GM23338 (cell line): Measurements from ENCODE around the gene FAT1. TPM values are rescaled to one million over a fixed set of nuclear protein-coding genes. Genes with fewer than 3 reads are reported as not detected.

Experiments used
- CTCF ChIP-seq, 2 experiments: fragments of 200-600 bp in 1 of 2; sonication (generic) in 1 of 2; conservative IDR thresholded peaks; 2 replicates each; pipeline versions ENCODE4 v1.5.1 to v1.6.1; 2016 to 2017; ENCODE audit warnings: antibody characterized with exemption in 2 of 2, low read depth in 2 of 2, mild to moderate bottlenecking in 2 of 2, moderate library complexity in 1 of 2
- ETS1 ChIP-seq: IDR thresholded peaks from 2 replicates; pipeline ENCODE4 v1.6.1; 2016; ENCODE audit warnings: antibody characterized with exemption
- EZH2 ChIP-seq: fragments of 200-600 bp; sonication (generic); IDR thresholded peaks from one replicate; pipeline ENCODE4 v1.8.0; 2017; ENCODE audit warnings: antibody characterized with exemption, mild to moderate bottlenecking, low read depth; ENCODE audit not compliant: unreplicated experiment
- EZH2phosphoT487 ChIP-seq: fragments of 200-600 bp; sonication (generic); IDR thresholded peaks from one replicate; pipeline ENCODE4 v1.8.1; 2018; ENCODE audit warnings: antibody characterized with exemption; ENCODE audit not compliant: unreplicated experiment
- JUNB ChIP-seq: IDR thresholded peaks from one replicate; pipeline ENCODE4 v1.6.1; 2016; ENCODE audit warnings: antibody characterized with exemption; ENCODE audit not compliant: unreplicated experiment
- NANOG ChIP-seq: IDR thresholded peaks from 2 replicates; pipeline ENCODE4 v1.6.1; 2016; ENCODE audit warnings: antibody characterized with exemption, borderline replicate concordance
- POLR2AphosphoS5 ChIP-seq: IDR thresholded peaks from 2 replicates; pipeline ENCODE4 v1.6.1; 2016; ENCODE audit warnings: antibody characterized with exemption, low read depth
- STAT1 ChIP-seq: IDR thresholded peaks from one replicate; pipeline ENCODE4 v1.6.1; 2016; ENCODE audit warnings: antibody characterized with exemption; ENCODE audit not compliant: unreplicated experiment
- ZNF331 ChIP-seq: fragments of 250-450 bp; sonication (Bioruptor Pico); IDR thresholded peaks from 2 replicates; pipeline ENCODE4 v1.5.0; 2020; ENCODE audit warnings: low read depth, mild to moderate bottlenecking, moderate library complexity
- polyA plus RNA-seq: library from polyadenylated mRNA; unstranded; fragments of >200 nt; fragmentation: Nextera tagmentation; extraction: Ambion mirVana; gene quantifications from 2 replicates; pipeline ENCODE4 v1.2.1, GENCODE V29; 2016
- total RNA-seq: library from RNA; depleted of rRNA; stranded (reverse); fragments of >200 nt; shearing (Covaris generic); gene quantifications from 2 replicates; pipeline ENCODE4 v1.2.3, GENCODE V29; 2014
- TF ChIP-seq, protein P1 (sequence below): fragments of 250-450 bp; sonication (Bioruptor Pico); IDR thresholded peaks from 2 replicates; pipeline ENCODE4 v1.5.0; 2020; ENCODE audit warnings: mild to moderate bottlenecking, moderate library complexity

FAT1 gene
- total and polyA plus RNA-seq, 2 experiments from 2014 or later, result 37.6 to 137 TPM

DNA sequence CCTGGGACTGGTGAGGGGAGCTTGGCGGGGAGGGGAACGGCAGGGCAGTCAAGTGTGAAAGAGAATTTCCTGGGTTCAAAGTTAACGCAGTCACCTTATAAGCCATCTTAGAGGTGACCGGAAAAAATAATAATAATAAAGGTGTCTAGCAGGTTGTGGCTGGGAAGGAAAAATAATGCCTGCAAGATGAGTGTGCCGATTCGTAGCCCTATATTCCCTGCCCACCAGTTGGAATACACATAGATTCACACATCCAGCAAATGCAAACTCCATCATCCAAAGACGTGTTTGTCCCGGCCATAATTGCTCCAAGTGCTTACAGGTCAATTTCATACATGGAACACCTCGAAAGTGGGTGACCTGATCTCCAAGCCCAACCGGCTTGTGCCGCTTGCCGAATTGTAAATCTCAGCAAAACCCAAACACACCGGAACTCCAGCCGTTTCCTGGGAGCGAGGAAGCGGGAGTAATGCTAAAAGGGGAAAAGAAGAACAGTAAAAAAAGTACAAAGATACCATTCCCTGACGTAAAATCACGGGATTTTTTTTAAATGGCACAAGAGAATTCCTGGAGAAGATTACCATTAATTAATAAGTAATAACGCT, 1.3 kb upstream of the FAT1 start (continued):
- TF ChIP-seq, protein P1, sequence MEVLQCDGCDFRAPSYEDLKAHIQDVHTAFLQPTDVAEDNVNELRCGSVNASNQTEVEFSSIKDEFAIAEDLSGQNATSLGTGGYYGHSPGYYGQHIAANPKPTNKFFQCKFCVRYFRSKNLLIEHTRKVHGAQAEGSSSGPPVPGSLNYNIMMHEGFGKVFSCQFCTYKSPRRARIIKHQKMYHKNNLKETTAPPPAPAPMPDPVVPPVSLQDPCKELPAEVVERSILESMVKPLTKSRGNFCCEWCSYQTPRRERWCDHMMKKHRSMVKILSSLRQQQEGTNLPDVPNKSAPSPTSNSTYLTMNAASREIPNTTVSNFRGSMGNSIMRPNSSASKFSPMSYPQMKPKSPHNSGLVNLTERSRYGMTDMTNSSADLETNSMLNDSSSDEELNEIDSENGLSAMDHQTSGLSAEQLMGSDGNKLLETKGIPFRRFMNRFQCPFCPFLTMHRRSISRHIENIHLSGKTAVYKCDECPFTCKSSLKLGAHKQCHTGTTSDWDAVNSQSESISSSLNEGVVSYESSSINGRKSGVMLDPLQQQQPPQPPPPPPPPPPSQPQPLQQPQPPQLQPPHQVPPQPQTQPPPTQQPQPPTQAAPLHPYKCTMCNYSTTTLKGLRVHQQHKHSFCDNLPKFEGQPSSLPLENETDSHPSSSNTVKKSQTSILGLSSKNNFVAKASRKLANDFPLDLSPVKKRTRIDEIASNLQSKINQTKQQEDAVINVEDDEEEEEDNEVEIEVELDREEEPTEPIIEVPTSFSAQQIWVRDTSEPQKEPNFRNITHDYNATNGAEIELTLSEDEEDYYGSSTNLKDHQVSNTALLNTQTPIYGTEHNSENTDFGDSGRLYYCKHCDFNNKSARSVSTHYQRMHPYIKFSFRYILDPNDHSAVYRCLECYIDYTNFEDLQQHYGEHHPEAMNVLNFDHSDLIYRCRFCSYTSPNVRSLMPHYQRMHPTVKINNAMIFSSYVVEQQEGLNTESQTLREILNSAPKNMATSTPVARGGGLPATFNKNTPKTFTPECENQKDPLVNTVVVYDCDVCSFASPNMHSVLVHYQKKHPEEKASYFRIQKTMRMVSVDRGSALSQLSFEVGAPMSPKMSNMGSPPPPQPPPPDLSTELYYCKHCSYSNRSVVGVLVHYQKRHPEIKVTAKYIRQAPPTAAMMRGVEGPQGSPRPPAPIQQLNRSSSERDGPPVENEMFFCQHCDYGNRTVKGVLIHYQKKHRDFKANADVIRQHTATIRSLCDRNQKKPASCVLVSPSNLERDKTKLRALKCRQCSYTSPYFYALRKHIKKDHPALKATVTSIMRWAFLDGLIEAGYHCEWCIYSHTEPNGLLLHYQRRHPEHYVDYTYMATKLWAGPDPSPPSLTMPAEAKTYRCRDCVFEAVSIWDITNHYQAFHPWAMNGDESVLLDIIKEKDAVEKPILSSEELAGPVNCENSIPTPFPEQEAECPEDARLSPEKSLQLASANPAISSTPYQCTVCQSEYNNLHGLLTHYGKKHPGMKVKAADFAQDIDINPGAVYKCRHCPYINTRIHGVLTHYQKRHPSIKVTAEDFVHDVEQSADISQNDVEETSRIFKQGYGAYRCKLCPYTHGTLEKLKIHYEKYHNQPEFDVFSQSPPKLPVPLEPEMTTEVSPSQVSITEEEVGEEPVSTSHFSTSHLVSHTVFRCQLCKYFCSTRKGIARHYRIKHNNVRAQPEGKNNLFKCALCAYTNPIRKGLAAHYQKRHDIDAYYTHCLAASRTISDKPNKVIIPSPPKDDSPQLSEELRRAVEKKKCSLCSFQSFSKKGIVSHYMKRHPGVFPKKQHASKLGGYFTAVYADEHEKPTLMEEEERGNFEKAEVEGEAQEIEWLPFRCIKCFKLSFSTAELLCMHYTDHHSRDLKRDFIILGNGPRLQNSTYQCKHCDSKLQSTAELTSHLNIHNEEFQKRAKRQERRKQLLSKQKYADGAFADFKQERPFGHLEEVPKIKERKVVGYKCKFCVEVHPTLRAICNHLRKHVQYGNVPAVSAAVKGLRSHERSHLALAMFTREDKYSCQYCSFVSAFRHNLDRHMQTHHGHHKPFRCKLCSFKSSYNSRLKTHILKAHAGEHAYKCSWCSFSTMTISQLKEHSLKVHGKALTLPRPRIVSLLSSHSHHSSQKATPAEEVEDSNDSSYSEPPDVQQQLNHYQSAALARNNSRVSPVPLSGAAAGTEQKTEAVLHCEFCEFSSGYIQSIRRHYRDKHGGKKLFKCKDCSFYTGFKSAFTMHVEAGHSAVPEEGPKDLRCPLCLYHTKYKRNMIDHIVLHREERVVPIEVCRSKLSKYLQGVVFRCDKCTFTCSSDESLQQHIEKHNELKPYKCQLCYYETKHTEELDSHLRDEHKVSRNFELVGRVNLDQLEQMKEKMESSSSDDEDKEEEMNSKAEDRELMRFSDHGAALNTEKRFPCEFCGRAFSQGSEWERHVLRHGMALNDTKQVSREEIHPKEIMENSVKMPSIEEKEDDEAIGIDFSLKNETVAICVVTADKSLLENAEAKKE (CRISPR knock-in tag), result no peak
- TF ChIP-seq EZH2phosphoT487 (no peak), ETS1 (no peak), CTCF (conservative IDR thresholded peaks at IDR 0.05; ENCODE audit: low read depth in 2 of 2) (no peak), EZH2 (no peak), ZNF331 (CRISPR knock-in tag) (no peak), JUNB (no peak), POLR2AphosphoS5 (no peak), STAT1 (no peak), NANOG (no peak)
